Pons (tissue), 1 donor: ENCODE results near the gene SIGLEC9.

Experiments used
- DNase-seq: peaks from one replicate; pipeline ENCODE4 v3.0.0-alpha.2; 2016; ENCODE audit warnings: low spot score

Gene SIGLEC9

DNA sequence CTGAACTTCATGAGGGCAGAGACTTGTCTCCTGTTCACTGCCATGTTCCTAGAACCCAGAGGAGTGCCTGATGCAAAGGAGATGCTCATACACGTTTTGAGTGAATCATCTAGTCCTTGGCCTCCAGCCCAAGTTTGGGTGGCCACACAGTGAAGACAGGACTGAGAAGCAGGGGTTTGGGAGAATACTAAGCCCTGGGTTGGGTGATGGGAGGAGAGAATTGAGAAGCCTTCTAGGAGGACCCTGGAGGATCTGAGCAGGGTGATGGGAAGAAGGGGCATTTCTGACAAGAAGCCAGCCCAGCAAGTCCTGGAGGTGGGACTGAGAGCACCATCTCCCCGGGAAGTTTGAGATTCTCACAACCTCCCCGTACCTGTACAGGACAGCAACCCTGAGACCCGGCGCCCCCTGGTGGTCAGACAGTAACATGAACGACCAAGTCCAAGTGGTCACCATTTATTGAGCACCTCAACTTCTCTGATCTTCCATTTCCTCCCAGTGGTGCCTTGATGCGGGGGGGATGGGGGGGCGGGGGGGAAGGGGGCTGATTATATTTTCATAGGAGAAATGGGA, 27.5 kb upstream of the SIGLEC9 start:
- DNase-seq, result peak; percentile 13

DNA sequence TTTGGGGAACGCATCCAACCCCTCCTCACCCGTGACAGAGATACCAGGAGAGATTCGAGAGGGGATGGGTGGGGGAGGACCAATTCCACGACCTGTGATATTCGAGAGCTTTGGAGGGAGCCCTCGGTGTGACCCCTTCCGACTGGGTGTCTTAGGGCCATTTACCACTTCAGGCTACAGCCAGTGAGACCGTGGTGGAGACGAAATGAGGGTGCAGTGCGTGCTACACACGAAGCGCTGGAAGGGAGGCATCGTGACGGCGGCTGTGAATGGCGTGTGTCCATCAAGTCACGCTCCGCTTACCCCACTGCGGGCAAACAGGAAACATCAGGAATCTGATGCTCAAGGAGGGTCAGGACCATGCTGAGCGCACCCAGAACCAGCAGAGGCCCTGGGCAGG, 26.9 kb upstream of the SIGLEC9 start:
- DNase-seq, result no peak

DNA sequence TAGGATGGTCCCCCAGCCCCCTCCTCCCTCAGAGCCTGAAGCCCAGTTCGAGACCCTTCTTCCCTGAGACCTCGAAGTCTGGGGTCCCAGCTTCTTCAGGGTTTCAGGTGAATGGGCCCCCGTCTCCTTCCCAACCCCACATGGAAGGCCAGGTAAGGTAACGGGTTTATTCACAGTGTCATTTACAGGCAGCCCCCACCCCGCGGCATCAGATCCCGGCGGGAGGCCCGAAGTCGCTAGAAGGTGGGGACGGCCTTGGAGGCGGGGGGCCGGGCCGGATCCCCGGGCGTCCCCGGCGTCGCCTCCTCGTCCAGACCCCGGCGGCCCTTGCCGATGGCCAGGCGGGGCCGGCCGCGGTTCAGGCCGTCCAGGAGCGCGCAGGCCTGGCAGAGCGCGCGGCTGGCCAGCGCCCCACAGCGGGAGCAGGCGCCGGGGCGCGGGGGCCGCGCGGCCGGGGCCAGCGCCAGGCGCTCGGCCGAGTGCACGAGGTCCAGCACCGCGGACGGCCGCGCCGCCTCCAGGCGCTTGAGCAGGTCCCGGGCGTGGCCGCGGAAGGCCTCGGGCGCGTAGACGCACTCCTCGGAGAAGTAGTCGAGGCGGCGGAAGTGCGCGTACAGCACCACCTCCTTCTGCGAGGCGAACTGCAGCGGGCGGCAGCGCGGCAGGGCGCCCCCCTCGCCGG, 26.2 kb upstream of the SIGLEC9 start:
- DNase-seq, result no peak

DNA sequence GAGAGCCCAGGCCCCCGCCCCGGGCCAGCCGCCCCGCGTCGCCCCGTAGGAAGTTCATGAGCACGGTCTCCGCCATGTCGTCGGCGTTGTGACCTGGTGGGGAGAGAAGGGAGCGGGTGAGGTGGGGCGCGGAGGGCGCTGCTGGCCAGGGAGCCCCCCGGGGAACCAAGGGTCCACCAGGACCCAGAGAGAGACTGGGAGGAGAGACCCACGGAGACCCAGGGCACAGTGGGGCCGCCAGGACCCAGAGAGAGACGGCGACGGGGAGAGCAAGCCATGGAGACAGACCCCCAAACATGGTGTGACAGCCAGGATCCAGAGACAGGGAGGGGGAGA, 25.7 kb upstream of the SIGLEC9 start:
- no peak for DNase-seq

DNA sequence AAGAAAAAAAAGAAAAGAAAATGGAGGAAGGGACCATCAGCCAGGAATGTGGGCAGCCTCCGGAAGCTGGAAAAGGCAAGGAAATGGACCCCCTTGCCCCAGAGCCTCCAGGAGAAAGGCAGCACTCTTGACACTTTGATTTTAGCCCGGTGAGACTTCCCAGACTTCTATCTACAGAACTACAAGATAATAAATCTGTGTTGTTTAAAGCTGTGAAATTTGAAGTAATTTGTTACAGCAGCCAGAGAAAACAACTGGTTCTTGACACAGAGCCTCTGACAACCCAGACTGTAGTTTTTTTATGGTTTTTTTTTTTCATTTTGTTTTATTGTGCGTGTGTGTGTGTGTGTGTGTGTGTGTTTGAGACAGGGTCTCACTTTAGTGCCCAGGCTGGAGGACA, 24.1 kb upstream of the SIGLEC9 start:
- no peak for DNase-seq

DNA sequence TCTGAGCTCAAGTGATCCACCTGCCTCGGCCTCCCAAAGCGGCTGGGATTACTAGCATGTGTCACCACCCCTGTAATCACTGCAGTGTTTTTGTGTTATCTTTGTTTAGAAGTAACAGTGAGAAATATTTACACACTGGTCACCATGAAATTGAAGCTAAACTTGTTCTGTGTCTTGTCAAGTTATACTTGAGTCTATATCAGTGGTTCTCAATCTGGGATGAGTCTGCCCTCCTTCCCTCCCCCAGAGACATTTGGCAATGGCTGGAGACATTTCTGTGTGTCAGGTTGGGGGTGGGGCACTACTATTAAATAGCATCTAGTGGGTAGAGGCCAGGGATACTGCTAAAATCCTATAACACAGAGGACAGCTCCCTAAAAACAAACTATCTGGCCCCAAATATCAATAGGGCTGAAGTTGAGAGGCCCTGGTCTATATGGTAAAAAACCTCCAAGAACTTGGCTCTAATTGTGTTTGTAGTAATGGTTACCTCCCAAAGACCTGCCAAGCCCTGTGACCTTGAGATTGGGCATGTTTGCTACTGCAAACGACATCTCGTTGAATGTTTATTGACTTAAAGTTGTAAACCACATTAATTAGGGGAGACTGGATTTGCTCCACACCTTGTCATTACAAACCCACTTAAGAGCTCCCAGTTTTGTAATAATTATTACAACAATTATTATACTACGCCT, 23.4 kb upstream of the SIGLEC9 start:
- no peak for DNase-seq

DNA sequence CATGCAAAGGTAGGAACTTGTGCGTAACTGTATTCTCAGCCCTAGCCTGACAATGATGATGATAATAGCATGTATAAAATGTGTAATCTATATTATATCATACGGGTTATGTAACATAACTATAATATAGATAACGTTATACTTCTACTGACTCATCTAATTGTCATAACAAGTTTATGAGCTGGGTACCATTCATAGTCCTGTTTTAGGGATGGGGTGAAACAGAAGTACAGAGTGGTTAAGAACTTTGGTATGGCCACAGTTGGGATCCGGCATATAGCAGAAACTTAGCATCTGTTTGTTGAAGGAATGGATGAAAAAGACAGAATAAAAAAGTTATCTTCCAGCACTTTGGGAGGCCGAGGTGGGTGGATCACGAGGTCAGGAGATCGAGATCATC, 21.7 kb upstream of the SIGLEC9 start:
- no peak for DNase-seq

DNA sequence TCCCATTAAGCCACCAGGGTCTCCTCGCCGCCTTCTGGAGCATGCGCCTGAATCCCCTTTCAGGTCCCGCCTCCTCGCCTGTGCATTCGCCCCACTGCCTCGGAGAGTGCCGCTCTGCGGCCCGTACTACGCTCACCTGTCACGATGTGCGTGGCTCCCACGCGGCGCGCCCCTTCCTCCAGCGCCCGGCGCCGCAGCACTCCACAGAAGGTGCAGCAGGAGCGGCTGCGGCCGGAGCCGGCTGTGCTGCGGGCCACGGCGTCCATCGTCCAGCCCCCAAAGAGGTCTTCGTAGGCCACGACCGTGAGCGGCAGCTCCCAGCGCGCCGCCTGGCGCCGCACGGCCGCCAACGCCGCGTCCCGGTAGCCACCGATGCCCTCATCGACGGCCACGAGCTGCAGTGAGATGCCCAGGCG, 20.8 kb upstream of the SIGLEC9 start:
- no peak for DNase-seq

DNA sequence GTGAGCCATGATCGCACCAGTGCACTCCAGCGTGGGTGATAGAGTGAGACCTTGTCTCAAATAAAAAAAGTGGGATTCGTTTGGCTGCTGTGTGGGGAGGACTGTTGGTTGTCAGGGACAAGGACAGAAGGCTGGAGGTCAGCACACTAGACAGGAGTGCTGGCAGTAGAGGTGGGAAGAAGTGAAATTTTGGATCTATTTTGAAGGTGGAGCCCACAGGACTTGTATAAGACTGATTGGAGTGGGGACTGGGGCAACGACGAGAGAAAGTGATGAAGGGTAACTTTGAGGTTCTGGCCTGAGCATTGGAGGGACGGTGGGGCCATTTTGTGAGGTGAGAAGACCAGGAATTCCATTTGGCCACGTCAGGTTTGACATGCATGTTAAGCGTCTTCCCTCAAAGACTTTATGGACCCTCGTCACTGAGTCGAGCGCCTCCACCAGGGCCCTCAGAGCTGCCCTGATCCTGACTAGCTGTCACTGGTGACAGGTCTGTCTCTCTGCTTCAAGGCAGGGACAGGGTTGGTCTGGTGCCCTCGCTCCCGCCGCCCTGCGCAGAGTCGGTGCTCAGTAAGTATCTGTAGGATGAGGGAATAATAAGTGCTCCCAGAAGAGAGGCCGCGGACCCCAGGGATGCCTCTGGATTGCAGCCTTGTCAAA, 17.2 kb upstream of the SIGLEC9 start:
- DNase-seq, result no peak

DNA sequence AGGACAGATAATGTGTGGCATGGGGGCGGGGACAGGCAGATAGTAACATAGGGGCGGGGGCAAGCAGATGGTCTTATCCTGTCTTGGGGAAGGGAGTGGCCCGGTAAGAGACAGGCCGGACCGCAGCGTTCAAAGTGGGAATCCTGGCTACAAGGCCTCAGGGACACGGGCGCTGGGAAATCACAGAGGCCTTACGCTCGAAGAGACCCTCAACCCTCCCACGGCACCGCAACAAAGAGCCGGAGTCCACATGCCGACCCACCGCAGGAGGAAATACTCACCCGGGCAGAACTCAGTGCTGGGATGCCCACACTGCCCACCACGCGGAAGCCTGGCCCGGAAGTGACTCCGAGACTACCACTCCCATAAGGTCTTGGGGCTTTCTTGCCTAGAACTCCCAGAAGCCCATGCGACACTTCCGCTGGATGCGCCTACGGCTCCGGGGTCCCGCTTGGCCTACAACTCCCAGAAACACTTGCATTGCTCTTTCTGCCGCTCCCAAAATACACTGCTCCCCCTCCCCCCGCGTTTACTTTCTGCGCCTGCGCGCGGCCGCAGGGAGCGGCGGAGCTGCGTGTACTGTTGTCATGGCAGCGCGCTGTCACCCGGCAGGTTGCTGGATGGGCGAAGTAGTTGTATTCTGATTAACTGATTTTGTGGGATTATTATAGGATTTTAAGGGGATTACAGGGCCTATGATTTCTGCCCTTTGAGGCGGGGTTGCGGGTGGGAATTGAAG, 16.5 kb upstream of the SIGLEC9 start, which contains the start of gene CTU1:
Gene CTU1 (minus strand): TSS at position 344 of the 739 bp plus-strand sequence. CDS start 3,840 bp downstream, outside the sequence.
- DNase-seq, result peak; percentile 99

DNA sequence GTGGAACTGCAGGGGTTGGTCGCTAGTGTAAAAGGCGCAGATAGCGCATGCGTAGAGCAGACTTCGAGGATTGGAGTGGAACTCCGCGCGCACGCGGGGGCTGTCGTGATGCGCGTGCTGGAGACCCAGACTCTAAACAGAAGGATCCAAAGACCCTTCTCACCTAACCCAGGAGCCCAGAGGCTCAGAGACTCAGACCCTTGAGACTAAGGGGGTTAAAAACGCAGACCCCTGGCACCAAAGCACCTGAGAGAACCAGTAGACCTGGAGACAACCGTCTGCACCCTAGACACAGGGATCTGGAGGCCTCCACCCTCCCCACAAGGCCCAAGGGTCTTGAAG, 15.9 kb upstream of the SIGLEC9 start:
- DNase-seq, result no peak

DNA sequence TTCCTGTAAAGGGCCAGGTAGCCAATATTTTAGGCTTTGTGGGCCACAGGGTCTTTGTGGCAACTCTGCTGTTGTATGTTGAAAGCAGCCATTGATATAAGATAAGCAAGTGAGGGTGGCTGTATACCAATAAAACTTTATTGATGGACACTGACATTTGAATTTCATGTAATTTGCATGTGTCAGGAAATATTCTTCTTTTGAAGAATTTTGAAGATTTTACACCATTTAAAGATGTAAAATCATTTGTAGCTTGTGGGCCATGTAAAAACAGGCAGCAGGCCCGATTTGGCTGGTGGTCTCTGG, 14.1 kb upstream of the SIGLEC9 start:
- no peak for DNase-seq

DNA sequence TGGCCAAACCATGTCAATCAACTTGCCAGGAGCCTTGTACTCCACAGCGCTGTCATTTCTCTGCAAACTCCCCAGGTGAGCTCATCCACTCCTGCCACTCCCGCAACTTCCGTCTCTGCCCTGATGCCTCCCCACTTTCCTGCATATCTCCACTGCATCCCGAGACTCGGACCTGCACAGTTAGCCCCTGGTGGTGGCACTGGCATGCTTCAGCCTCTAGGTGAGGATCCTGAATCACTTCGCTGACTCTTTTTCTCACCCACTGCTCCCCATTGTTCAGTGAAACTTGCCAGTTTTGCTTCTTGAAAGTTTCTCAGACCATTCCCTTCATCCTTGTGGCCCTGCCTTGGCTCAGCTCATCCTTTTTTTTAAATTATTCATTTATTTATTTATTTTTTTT, 13.1 kb upstream of the SIGLEC9 start:
- DNase-seq, result no peak

DNA sequence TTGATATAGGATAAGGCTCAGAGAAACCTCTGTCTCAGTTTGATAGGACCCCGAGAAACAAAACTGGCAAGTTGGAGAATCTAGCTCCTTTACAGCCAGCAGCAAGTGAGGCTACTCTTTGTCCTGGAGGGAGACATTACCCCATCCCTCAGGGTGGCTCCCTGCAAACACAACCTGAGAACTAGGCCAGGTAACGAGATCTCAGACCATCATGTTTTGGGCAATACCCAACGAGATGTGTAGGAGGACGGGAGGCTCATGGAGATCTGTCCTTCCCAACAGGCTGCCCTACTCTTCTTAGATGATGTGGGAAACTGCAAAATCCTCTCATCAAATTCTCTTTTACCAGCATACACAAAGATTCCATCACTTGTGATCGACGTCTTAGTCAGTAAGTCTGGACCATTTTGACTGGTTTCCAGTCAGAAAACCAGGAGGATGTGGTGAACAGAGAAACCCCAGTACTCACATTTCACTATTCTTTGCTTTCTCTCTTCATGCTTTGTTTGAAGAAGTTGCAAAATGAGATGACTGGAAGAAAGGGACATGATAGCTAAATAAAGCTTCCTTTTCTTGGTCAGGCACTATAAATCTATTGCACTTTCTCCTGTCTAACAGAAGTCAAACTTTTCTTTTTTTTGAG, 10.5 kb upstream of the SIGLEC9 start:
- peak; percentile 37 for DNase-seq

DNA sequence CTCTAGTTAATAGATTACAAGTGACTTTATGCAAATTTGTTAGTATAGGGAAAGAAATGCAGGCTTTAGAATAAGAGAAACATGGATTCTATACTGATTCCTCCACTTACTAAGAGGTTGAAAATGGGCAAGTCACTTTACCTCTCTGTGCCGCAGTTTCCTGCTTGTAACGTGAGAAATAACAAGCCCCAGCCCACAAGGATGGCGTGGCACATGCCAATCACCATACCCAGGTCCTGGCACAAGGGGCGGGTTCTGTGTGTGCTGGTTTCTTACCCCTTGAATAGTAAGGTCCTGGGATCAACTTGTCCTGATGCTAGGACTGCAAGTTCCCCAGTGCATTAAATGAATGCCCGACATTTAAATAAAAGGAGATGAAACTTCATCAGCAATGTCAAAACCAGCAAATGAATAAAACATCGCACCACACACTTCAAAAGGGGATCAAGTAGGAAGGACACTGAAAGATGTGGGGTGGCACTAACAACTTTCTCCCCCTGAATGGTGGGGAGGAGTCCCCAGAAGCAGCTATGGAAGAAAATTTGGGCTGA, 7.9 kb upstream of the SIGLEC9 start:
- DNase-seq, result no peak

DNA sequence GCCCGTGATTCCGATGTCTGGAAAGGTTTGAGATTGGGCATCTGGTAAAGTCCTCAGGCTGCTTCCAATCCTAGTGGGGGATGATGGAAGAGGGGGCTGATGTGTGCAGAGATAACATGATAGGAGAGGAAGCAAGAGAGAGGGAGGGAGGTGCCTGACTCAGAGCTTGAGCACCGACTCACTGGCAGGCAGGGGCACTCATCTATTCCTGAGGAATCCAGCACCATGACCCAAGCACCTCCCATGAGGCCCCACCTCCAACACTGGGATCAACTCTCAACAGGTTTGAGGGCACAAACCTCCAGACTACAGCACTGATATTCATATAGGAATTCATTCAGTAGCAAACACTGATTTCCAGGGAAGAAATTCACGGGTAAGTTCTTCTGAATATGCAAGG, 5.6 kb upstream of the SIGLEC9 start:
- DNase-seq, result no peak

DNA sequence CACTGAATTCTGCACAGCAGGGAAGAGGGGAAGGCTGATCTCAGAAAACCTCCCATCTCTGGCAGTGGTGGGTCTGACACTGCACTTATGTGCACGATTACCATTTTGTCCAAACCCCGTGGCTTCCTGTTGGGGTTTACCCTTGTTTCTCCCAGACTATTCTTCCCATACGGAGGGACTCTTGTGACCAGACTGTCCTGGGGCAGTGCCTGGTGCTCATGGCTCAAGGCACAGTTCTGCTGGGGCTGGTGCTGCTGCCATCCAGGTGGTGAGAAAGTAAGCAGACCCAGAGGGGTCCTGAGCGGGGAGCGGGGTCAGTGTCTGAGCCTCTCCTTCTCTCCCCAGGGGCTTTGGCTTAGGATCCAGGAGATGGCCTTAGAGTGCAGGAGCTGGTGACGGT, 5.1 kb upstream of the SIGLEC9 start:
- no peak for DNase-seq

DNA sequence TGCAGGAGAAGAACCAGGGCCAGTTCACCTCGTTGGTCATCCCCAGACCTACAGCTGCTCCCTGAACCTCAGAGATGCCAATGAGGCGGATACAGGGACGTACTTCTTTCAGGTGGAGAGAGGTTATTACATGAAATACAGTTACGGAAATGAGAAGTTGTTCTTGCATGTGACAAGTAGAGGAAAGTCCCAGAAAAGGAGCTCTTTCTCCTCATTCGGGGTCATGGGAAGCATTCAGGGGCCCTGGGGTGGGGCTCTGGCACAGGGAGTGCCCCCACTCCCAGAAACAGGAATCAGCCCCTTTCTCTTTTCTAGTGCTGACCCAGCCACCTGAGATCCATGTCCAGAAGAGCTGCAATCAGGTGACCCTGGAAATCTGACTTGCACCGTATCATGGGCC, 4.5 kb upstream of the SIGLEC9 start:
- no peak for DNase-seq

DNA sequence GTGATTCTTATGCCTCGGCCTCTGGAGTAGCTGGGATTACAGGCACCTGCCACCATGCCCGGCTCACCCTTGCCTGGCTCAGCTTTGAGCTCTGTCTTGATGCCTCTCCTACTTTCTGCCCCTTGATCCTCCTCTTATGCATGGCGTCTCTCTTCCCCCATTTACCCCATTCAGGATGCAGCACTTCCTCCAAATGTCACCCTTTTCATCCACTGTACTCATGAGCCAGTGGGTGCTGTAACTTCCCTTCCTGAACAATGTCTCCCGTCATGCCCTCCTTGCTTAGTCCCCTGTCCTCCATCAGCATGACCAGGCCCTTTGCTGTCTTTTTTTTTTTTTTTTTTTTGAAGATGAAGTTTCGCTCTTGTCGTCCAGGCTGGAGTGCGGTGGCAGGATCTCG, 3.4 kb upstream of the SIGLEC9 start:
- DNase-seq, result no peak

DNA sequence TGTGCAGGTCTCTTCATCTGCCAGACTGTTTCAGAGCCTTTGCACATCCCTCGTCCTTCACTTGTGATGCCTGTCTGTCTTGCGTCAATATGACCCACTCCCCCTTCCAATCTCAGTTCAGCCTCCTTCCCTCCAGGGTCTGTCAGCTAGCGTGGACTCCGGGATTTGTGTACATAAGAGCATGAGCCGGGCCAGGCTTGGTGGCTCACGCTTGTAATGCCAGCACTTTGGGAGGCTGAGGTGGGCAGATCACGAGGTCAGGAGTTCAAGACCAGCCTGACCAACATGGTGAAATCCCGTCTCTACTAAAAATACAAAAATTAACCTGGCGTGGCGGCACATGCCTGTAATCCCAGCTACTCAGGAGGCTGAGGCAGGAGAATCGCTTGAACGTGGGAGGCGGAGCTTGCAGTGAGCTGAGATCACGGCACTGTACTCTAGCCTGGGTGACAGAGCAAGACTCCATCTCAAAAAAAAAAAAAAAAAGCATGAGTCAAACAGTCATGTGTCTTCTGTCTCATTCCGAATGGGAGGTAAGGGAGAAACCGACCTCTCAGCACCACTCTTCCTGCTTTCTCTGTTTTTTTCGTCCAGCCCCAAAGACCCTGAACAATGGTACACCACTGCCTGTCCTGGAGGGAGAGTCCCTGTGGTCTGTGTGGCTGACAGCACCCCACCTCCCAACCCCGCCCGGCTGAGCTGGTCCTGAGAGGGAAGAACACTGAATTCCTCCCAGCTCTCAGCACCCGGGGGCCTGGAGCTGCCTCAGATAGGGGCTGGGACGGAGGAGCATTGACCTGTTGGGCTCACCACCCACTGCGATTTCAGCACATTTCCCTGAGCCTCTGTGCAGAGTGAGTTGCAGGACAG, 2.4 kb upstream of the SIGLEC9 start:
- DNase-seq, result no peak

DNA sequence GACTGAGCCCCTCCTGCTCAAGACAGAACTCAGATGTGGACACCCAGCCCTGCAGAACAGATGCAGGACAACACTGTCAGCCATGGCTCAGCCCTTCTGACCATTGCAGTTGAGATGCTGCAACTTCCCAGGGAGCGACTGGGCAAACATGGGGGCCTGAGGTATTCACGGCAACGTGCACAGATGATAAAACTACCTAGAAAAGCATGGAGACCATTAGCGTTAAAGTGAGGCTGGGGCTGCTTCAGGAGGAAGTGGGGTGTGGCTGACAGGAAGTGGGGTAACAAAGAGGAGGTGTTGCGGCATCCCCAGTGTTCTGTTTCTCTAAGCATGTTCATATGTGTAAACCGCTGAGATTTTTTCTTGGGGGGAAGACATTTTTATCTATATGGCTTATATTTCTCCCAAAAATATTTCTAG, 1.3 kb upstream of the SIGLEC9 start:
- no peak for DNase-seq
